ENCODE data around the gene PARD6B.
"Not testable (repeated sequence)": the region's sequence is repeated elsewhere in the genome, so short reads cannot be mapped to it uniquely, and the experiment has no call there.

The PARD6B gene, protein sequence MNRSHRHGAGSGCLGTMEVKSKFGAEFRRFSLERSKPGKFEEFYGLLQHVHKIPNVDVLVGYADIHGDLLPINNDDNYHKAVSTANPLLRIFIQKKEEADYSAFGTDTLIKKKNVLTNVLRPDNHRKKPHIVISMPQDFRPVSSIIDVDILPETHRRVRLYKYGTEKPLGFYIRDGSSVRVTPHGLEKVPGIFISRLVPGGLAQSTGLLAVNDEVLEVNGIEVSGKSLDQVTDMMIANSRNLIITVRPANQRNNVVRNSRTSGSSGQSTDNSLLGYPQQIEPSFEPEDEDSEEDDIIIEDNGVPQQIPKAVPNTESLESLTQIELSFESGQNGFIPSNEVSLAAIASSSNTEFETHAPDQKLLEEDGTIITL

DNA sequence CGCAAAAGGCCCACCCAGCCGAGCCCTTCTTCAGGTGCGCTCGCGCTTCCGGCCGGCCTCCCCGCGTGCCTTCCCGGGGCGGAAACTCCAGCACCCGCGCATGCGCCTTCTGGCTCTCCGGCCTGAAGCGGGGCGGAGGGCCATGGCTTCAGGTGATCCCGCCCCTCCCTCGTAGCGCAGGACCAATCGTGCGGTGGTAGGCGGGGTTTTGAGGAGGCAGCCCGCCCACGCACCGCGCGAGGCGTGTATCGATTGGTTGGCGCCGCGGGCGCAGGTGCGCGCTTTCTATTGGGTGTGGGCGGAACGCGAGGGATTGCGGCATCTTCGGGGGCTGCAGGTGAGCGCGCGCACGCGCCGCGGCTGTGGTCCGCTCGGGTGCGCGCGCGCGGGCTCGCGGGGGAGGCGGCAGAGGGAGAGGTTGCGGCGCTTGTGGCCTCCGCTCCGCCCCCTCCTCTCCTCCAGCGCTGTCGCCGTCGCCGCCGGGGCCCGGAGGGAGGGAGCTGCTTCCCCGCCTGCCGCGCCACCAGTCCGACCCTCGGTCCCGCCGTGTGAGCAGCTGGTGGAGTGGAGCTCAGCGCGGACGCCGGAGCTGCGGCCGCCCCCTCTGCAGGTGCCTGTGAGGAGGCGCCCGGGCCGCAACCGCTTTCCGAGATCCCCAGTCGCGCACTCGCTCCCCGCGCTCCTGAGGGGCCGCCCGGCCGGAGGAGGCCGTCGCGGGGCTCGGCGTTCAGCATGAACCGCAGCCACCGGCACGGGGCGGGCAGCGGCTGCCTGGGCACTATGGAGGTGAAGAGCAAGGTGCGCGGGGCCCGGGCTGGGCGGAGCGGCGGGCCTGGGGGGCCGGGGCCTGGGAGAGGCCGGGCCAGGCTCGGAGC is at the start of gene PARD6B:
PARD6B (plus strand) TSS at position 526 of the 875 bp plus-strand sequence; CDS start at position 733, 207 bp downstream.
- peak; percentile 100 for DNase-seq

DNA sequence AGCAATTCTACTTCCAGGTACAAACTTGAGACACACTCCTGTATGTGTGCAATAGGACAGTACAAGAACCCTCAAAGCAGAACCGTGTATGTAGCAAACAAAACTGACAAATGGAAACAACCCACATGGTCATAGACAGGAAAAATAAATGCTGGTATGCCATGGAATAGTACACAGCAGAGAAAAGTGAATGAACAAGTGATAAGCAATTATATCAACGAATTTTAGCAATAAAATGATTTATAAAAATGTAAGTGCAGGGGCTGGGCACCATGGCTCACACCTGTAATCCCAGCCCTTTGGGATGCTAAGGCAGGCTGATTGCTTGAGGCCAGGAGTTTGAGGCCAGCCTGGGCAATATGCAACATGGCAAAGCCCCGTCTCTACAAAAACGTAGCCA is 49.3 kb upstream of the PARD6B start:
- DNase-seq = no peak

DNA sequence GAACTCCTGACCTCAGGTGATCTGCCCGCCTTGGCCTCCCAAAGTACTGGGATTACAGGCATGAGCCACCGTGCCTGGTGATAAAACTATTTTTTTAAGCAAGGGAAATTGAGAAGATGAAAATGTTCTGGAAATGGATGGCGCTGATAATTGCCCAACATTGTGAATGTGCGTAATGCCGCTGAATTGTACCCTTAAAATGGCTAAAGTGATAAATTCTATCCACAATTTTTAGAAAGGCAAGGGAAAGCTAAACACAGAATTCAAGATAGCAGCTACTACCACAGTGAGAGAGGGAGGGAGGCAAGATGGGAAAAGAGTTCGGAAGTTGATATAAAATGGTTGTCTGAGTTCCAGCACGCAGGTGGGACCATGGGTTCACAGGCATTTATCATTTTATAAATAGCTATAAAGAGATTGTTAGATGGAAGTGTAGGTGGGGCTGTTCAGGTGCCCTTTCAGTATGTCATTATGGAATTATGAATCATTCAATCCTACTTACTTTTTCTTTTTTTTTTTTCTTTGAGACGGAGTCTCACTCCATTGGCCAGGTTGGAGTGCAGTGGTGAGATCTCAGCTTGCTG is 48.3 kb upstream of the PARD6B start:
- DNase-seq = no peak

DNA sequence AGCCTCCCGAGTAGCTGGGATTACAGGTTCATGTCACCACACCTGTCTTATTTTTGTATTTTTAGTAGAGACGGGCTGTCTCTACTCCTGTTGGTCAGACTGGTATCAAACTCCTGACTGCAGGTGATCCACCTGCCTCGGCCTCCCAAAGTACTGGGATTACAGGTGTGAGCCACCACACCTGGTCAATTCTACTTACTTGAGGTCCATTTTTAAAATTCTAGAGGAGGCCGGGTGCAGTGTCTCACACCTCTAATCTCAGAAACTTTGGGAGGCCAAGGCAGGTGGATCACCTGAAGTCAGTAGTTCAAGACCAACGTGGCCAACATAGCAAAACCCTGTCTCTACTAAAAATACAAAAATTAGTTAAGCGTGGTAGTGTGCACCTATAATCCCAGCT is 47.8 kb upstream of the PARD6B start:
- DNase-seq = no peak

DNA sequence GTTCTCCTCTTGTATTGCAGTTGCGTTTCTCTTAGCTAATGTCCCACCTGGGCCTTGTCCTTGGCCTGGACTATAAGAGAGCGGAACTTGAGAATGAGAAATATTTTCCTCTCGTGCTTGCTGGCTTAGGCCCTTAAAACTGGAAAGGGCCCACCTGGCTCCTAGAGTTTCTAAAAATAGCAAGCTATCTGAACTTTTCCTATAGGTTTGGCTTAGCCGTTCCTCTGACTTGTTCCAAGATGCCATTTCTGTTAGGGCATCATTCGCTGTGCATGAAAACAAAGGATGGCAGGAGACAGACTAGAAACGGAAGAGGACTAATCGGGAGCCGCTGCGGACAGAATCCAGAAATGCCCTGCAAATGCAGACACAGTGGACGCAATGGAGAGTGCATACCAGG is 44.6 kb upstream of the PARD6B start:
- no peak for DNase-seq

DNA sequence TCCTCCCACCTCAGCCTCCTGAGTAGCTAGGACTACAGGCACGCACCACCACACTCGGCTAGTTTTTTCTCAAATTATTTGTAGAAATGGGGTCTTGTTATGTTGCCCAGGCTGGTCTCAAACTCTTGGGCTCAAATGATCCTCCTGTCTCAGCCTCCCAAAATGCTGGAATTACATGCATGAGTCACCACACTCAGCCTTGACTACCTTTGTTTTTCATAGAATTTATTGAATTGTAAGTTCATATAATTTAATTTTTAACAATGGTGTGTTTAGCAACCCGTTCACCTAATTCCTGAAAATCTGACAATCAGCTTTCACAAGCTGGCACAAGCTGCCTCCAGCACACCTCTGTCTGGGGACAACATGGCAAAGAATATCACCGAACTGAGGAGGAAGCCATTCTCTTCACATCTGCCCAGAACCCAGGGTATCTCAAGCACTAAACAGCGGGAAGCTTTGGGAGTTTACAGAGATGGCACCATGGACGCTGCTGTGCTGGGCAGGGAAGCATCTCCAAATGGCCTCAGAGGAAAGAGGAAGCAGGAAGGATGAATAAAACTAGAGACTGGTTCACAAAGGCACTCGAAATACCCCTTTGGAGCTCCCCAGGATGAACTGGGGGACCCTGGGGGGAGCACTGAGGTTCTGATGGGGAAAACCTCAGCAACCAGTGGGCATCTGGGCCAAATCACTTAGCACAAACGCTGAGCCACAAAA is 43.0 kb upstream of the PARD6B start:
- DNase-seq = no peak

DNA sequence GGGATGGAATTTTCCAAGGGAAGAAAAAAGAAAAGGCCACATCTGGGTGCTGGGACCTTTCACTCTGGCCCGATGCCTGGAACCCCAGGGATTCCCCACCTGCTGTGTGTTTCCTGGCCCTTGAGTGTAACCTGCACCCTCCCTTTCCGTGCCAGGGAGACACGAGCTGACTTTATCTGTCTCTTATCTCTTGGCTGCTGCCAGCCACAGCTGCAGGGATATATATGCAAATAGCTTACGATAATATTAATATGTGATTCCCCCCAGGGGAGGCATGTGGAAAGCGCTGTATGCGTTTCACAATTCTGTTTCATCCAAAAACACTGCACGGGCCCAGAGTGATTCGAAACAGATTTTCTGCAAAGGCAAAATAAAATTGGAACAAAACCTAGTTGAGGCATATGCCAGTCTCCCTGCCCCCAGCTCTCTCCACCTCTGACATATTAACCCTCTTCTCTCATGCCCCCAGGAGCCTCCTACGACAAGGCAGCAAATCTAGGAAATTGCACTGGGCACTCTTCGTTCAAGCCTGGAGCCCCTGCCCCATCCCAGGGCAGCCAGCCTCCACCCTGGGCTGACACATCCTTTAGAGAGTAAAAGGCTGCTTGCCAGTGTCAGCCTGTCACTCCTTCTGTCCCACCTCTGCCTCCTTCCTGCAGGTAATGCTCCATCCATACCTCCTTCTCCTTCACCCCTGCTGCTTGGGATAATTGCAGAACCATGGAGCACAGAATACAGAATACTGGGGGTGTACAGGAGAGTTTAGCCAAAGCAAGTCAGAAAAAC is 41.3 kb upstream of the PARD6B start:
- DNase-seq = no peak

DNA sequence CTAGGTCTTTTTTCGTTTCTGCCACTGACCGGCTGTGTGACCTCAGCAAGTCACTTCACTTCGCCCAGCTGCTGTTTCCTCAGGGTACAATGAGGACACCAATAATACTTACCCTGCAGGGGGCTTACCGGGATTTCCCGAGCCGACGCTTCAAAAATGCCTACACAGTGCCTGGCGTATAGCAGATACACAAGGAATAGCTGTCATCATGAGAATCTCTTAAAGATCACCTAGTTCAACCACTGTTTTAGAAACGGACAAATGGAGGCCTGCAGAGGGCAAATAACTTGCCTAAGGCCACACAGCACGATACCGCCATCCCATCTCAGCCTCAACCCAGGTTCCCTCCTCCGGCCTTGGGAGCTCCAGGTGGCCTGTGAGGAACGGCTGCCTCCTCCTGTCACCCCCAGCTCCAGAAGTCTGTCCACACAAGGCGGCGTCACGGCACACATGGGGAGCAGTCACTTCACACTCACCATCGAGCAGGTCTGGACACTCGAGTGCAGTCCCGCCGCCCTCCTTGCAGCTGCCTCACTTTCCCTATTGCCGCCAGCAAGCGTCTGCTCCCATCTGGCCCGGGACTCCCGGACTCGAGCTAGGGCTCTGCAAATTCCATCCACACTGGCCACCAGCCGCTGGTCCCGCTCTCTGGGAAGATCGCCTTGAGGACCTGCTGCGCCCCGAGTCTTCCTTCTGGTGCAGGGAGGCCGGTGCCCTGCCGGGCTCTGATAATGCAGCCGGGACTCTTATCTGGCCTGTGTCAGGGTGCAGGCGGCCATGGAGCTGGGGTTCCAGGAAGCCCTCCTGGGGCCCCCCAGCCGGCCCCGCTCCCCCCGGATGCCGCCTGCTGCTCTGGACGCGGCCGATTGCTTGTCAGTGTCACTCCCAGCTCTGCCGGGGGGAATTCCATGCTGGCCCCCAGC is 40.5 kb upstream of the PARD6B start, which contains the start of gene RIPOR3:
RIPOR3 (minus strand) TSS at position 893 of the 923 bp plus-strand sequence; CDS start at position 479, 414 bp downstream.
- peak; percentile 34 for DNase-seq

DNA sequence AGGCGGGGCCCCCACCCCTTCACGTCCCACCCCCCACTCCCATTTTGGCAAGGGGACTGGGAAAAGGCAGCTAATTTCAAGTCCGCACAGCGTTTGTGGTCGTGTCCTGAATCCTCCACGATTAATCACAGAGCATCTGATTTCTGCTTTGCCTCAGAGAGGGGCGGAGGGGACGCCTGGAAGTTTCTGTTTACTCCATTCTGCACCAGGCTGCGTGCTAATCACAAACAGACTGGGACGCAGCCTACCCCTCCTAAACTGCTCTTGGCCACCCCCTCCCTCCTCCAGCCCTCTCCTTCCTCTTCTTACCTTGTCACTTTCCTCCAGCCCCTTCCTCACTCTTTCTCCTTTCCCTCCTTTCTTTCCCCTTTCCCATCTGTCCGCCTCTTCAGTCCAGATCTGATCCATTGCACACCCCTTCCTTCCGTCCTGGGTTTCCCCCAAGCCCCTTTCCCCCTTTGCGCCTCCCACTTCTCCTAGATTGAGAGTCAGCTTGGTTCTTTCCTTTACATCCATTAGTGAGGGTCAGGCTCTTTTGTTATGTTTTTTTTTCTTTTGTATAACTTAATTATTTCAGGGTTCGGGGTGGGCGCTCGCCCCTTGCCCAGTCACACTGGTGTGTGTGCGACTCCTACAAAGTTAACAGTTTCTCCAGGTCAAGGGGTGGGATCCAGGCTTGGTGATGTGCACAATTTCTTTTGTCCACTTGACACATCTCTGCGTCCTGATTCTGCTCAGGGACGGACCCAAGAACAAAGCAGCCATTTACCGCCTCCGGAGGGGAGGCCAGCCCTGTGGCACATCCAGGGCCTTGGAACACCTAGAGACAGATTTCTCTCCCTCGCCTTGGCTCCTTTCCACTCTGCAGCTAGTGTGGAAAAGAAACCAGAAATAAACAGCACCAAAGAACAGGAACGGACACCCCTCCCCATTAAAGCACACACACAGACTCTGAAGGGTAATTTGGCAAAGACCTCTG is 39.5 kb upstream of the PARD6B start:
- DNase-seq = no peak

DNA sequence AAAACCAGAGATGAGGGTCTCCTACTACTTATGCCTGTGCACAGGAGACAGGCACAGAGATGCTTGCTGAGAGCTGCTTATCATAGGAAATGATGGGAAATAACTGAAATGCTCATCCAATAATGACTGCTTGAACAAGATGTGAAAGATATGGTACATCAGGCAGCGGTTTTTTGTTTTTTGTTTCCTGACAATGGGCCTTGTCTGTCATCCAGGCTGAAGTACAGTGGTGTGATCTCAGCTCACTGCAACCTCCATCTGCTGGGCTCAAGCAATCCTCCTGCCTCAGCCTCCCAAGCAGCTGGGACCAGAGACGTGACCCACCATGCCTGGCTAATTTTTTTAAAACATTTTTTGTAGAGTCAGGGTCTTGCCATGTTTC is 38.8 kb upstream of the PARD6B start:
- DNase-seq = no peak

DNA sequence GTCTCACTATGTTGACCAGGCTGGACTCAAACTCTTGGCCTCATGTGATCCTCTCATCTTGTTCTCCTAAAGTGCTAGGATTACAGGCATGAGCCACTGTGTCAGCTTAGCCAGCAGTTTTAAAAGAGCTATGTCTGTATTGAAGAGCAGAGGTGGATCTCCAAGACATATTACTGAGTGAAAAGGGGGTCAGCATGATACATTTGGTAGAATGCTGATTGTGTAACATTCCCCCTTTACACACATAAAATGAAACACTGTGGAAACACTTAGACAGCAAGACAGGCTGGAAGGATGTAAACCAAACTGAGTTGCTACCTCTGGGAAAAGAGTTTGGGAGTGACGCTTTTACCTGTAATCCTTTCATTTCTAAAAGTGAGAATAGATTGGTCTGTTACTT is 38.4 kb upstream of the PARD6B start:
- DNase-seq = no peak

DNA sequence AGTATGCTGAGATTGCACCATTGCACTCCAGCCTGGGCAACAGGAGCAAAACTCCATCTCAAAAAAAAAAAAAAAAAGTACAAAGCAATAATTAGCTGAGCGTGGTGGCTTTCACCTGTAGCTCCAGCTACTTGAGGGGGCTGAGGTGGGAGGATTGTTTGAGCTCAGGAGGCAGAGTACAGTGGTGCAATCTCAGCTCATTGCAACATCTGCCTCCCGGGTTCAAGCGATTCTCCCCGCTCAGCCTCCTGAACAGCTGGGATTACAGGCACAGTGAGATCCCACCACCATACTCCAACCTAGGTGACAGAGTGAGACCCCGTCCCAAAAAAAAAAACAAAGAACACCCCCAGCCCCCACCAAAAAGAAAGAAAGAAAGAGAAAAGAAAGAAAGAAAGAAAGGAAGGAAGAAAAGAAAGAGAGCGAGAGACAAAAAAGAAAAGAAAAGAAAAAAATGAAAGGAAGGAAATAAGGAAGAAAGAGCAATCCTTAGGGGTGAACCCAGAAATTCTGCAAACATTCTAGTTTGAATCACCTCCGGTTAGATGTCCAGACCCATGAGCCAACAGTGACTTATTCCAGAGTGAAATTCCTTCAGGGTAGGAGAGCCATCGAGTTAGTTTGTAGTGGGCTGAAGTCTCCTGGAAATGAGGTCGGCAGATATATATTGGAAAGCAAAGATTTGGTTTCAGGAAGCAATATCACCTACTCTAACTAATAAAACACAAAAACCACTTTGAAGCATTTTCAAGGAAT is 36.8 kb upstream of the PARD6B start:
- no peak for DNase-seq

DNA sequence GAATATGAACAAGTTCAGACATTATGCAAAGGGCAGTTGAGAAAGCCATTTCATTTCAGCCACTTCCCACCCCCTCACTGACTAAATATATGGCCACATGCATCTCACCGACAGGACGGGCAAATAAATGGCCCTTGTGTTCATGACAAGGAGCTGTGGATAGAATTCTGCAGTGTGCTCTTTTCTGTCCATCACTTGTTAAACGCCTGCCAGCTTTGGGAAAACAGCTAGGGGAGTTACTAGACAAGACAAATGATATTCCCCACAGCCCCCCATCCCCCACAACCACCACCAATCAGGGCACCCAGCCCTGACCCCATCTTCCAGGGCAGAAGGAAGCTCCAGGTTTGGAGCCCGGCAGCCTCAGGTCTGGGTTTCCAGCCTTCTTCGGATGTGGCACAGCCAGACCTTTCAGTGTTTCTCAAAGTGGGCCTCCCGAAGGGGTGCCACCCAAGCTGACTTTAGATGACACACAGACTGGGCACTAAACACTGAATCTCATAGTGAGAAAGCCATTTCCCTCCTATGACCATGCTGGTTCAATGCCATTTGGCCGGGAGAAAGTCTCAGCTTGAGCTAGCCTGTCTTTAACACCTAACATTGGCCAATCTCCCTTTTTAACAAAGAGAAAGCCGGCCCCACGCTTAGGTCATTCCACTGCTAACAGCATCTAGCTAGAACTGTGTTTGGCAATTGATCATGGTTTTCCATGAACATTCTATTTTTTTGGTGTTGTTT is 36.1 kb upstream of the PARD6B start:
- DNase-seq = no peak

DNA sequence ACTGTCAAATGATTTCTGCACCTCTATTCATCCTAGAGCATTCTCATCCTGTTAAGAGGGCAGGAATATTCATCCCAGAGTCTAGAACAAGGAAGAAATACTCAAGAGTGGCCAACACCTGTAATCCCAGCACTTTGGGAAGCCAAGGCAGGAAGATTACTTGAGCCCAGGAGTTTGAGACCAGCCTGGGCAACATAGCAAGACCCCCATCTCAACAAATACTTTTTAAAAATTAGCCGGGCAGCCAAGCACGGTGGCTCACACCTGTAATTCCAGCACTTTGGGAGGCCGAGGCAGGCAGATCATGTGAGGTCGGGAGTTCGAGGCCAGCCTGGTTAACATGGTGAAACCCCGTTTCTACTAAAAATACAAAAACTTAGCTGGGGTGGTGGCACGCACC is 33.1 kb upstream of the PARD6B start:
- DNase-seq = not testable (repeated sequence)

DNA sequence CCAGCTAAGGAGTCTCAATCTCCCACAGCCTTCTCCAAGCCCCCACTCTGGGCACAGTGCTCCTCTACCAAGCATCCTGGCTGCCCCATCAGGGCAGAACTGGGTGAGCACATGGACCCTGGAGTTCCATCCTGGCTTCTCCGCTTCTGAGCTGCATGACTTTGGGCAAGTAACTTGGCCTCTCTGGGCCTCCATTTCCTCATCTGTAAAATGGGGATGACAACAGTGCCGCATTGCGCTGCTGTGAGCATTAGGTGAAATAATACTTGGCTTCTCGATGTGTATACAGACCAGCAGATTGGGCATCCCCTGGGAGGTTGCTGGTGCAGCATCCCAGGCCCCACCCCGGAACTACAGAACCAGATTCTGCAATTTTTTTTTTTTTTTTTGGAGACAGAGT is 31.7 kb upstream of the PARD6B start:
- no peak for DNase-seq

DNA sequence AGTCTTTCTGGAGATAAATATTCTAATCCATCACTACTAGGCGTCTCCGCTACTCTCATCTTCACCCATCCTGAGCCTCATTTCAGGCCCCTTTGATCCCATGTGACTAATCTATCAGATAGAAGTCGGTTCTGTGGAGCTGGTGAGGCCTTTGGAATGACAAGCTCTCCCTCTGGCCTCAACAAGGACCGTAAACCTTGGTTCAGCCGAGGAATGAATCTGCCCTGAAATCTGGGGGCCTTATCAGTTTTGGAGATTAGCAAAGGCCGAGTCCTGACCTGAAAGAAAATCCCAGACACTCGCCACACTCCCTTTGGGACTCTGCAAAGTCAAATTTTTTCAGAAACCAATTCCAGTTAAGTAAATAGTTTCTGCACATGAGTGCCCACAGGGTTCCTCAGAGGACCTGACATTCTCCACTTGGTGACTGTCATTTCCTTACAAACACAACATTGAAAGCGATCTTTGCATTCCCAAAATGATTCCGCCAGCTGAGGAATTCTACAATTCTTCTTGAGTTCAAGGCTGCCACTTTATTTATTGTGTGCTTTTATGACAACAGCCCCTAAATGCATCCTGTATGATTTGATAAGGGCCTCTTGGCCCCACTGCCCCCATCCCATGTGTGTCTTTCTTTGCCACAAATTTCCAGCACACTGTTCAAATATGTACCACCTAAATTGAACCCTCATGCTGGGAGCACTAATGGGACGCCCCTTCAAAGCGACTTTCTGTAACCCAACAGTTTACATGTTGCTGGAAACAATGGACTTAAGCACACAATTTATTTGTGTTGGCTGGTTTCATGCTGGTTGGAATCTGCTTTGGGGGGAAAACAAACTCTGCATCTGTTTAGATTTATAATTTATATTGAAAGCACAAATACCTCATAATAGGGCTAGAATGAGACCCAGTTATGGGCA is 30.1 kb upstream of the PARD6B start:
- no peak for DNase-seq
